ENCODE results near the gene D2HGDH.
"Not testable (repeated sequence)": the region's sequence is repeated elsewhere in the genome, so short reads cannot be mapped to it uniquely, and the experiment has no call there.

The D2HGDH gene

GRCh38 chr2:241745276-241745675 is 10.8 kb downstream of the D2HGDH start:
- no peak for DNase-seq (ENCODE audit: low read depth, low spot score)
- no peak overlapping the region for H3K27ac ChIP-seq

- no peak overlapping the region for H3K27ac ChIP-seq
Measured at GRCh38 chr2:241746084-241746483, 11.7 kb downstream of the D2HGDH start.

GRCh38 chr2:241748468-241749256 is 14.2 kb downstream of the D2HGDH start:
- no peak for DNase-seq (ENCODE audit: low read depth, low spot score)

More at GRCh38 chr2:241746084-241746483, 11.7 kb downstream of the D2HGDH start:
- DNase-seq (ENCODE audit: low read depth, low spot score), result no peak

GRCh38 chr2:241750076-241750840 is 15.8 kb downstream of the D2HGDH start:
- no peak for DNase-seq (ENCODE audit: low read depth, low spot score)
- no peak overlapping the region for H3K27ac ChIP-seq

More at GRCh38 chr2:241748468-241749256, 14.2 kb downstream of the D2HGDH start:
- H3K27ac ChIP-seq, result no peak overlapping the region

GRCh38 chr2:241751152-241751551 is 16.7 kb downstream of the D2HGDH start:
- H3K27ac ChIP-seq, result no peak overlapping the region
- DNase-seq (ENCODE audit: low read depth, low spot score), result no peak

GRCh38 chr2:241751776-241752175 is 17.3 kb downstream of the D2HGDH start:
- DNase-seq (ENCODE audit: low read depth, low spot score), result no peak
- no peak overlapping the region for H3K27ac ChIP-seq

- H3K27ac ChIP-seq, result no peak overlapping the region
- DNase-seq (ENCODE audit: low read depth, low spot score), result no peak
Measured at GRCh38 chr2:241752253-241752652, 17.8 kb downstream of the D2HGDH start.

- no peak for DNase-seq (ENCODE audit: low read depth, low spot score)
- no peak overlapping the region for H3K27ac ChIP-seq
Measured at GRCh38 chr2:241752689-241753276, 18.4 kb downstream of the D2HGDH start.

- no peak for DNase-seq (ENCODE audit: low read depth, low spot score)
- H3K27ac ChIP-seq, result no peak overlapping the region
Measured at GRCh38 chr2:241753493-241753892, 19.1 kb downstream of the D2HGDH start.

- DNase-seq (ENCODE audit: low read depth, low spot score), result no peak
- H3K27ac ChIP-seq, result no peak overlapping the region
Measured at GRCh38 chr2:241754042-241754441, 19.6 kb downstream of the D2HGDH start.

- DNase-seq (ENCODE audit: low read depth, low spot score), result no peak
- H3K27ac ChIP-seq, result no peak overlapping the region
Measured at GRCh38 chr2:241755166-241755565, 20.7 kb downstream of the D2HGDH start.

GRCh38 chr2:241755777-241756176 is 21.3 kb downstream of the D2HGDH start:
- DNase-seq (ENCODE audit: low read depth, low spot score), result no peak

GRCh38 chr2:241759067-241759807 is 24.8 kb downstream of the D2HGDH start:
- H3K27ac ChIP-seq, result no peak overlapping the region
- DNase-seq (ENCODE audit: low read depth, low spot score), result no peak

More at GRCh38 chr2:241755777-241756176, 21.3 kb downstream of the D2HGDH start:
- no peak overlapping the region for H3K27ac ChIP-seq

GRCh38 chr2:241759893-241760292 is 25.5 kb downstream of the D2HGDH start:
- not testable (repeated sequence) for DNase-seq (ENCODE audit: low read depth, low spot score); H3K27ac ChIP-seq

- H3K27ac ChIP-seq, result no peak overlapping the region
- DNase-seq (ENCODE audit: low read depth, low spot score), result no peak
Measured at GRCh38 chr2:241760301-241760771, 25.9 kb downstream of the D2HGDH start.

- DNase-seq (ENCODE audit: low read depth, low spot score), result peak; percentile 34
- no peak overlapping the region for H3K27ac ChIP-seq
Measured at GRCh38 chr2:241762321-241762932, 28.0 kb downstream of the D2HGDH start.

GRCh38 chr2:241762933-241763369 is 28.5 kb downstream of the D2HGDH start:
- H3K27ac ChIP-seq, result no peak overlapping the region
- no peak for DNase-seq (ENCODE audit: low read depth, low spot score)

GRCh38 chr2:241763551-241764274 is 29.3 kb downstream of the D2HGDH start:
- H3K27ac ChIP-seq, result no peak overlapping the region
- no peak for DNase-seq (ENCODE audit: low read depth, low spot score)

All from epithelial cell of prostate (primary cell).